Measurements from ENCODE around the gene SLC17A7. TPM values are rescaled to one million over a fixed set of nuclear protein-coding genes. Genes with fewer than 3 reads are reported as not detected.
"Not testable (repeated sequence)": the region's sequence is repeated elsewhere in the genome, so short reads cannot be mapped to it uniquely, and the experiment has no call there.

SLC17A7 gene
- total RNA-seq, 1 donor from 2014 or later: 1.8 TPM

GRCh38 chr19:49451430-49452181 lies 10.3 kb upstream of the SLC17A7 start, which contains the start of gene PIH1D1:
PIH1D1 (minus strand) TSS chr19:49451814; CDS start chr19:49451574, 240 bp downstream.
- intact Hi-C loops (cut with DNase I): loop anchor here (5.0 to 10.0 kb wide), 4 partner anchors 191 to 1043 kb away; partner anchors contain the start of genes AP2A1, PRMT1, RRAS and SCAF1
- DNase-seq (ENCODE audit: missing footprints): peak; percentile 98

GRCh38 chr19:49450405-49450804 lies 9.1 kb upstream of the SLC17A7 start:
- ATAC-seq: no peak
- DNase-seq (ENCODE audit: missing footprints): no peak
- intact Hi-C loops (cut with DNase I): loop anchor here (5.0 to 10.0 kb wide), 4 partner anchors 192 to 1044 kb away; partner anchors contain the start of genes AP2A1, PRMT1, RRAS and SCAF1

More at GRCh38 chr19:49451430-49452181, 10.3 kb upstream of the SLC17A7 start, which contains the start of gene PIH1D1:
- peak; percentile 83 for ATAC-seq

GRCh38 chr19:49448432-49448786 lies 7.1 kb upstream of the SLC17A7 start:
- DNase-seq (ENCODE audit: missing footprints): peak; percentile 20

GRCh38 chr19:49447485-49448431 lies 6.4 kb upstream of the SLC17A7 start:
- no peak for ATAC-seq
- intact Hi-C loops (cut with DNase I): no loop called here
- DNase-seq (ENCODE audit: missing footprints): peak; percentile 70

More at GRCh38 chr19:49448432-49448786, 7.1 kb upstream of the SLC17A7 start:
- intact Hi-C loops (cut with DNase I): no loop called here
- no peak for ATAC-seq

- intact Hi-C loops (cut with DNase I): no loop called here
- ATAC-seq (no peak), DNase-seq (ENCODE audit: missing footprints) (no peak)
Measured at GRCh38 chr19:49445997-49446396, 4.7 kb upstream of the SLC17A7 start.

- ATAC-seq; intact Hi-C loops (cut with DNase I): not testable (repeated sequence)
- DNase-seq (ENCODE audit: missing footprints): peak; percentile 17
Measured at GRCh38 chr19:49444100-49444700, 2.9 kb upstream of the SLC17A7 start.

- intact Hi-C loops (cut with DNase I): loop anchor here (1.0 to 2.0 kb wide), 2 partner anchors 51 to 217 kb away; no protein-coding TSS in a partner anchor
- ATAC-seq (peak; percentile 89), DNase-seq (ENCODE audit: missing footprints) (peak; percentile 97)
Measured at GRCh38 chr19:49443366-49444099, 2.2 kb upstream of the SLC17A7 start.

GRCh38 chr19:49442771-49443365 lies 1.5 kb upstream of the SLC17A7 start:
- peak; percentile 96 for DNase-seq (ENCODE audit: missing footprints)
- ATAC-seq: peak; percentile 85

GRCh38 chr19:49442354-49442753 lies 1.0 kb upstream of the SLC17A7 start:
- intact Hi-C loops (cut with DNase I): loop anchor here (1.0 to 2.0 kb wide), 2 partner anchors 79 to 216 kb away; partner anchors contain the start of gene DKKL1
- ATAC-seq (peak; percentile 4), DNase-seq (ENCODE audit: missing footprints) (peak; percentile 76)

More at GRCh38 chr19:49442771-49443365, 1.5 kb upstream of the SLC17A7 start:
- intact Hi-C loops (cut with DNase I): loop anchor here (1.0 to 2.0 kb wide), 3 partner anchors 51 to 216 kb away; partner anchors contain the start of gene DKKL1

- ATAC-seq (no peak), DNase-seq (ENCODE audit: missing footprints) (peak; percentile 16)
- intact Hi-C loops (cut with DNase I): loop anchor here (1.0 to 2.0 kb wide), 2 partner anchors 79 to 215 kb away; partner anchors contain the start of gene DKKL1
Measured at GRCh38 chr19:49441960-49442350, 628 bp upstream of the SLC17A7 start.

- ATAC-seq: no peak
- peak; percentile 44 for DNase-seq (ENCODE audit: missing footprints)
- intact Hi-C loops (cut with DNase I): no loop called here
Measured at GRCh38 chr19:49440439-49441209, 703 bp downstream of the SLC17A7 start.

GRCh38 chr19:49439836-49440235 lies 1.5 kb downstream of the SLC17A7 start:
- no peak for DNase-seq (ENCODE audit: missing footprints)
- intact Hi-C loops (cut with DNase I): no loop called here

GRCh38 chr19:49438261-49438660 lies 3.1 kb downstream of the SLC17A7 start:
- ATAC-seq (no peak), DNase-seq (ENCODE audit: missing footprints) (peak; percentile 2)
- intact Hi-C loops (cut with DNase I): no loop called here

More at GRCh38 chr19:49439836-49440235, 1.5 kb downstream of the SLC17A7 start:
- no peak for ATAC-seq

- ATAC-seq: no peak
- peak; percentile 9 for DNase-seq (ENCODE audit: missing footprints)
- intact Hi-C loops (cut with DNase I): no loop called here
Measured at GRCh38 chr19:49437231-49437630, 4.1 kb downstream of the SLC17A7 start.

GRCh38 chr19:49436381-49437017 lies 4.8 kb downstream of the SLC17A7 start:
- DNase-seq (ENCODE audit: missing footprints) (peak; percentile 75), ATAC-seq (no peak)
- intact Hi-C loops (cut with DNase I): no loop called here

GRCh38 chr19:49435670-49436069 lies 5.7 kb downstream of the SLC17A7 start:
- intact Hi-C loops (cut with DNase I): no loop called here
- DNase-seq (ENCODE audit: missing footprints): no peak
- ATAC-seq: no peak
